MM.1S (cell line): ENCODE measurements around the gene RAX.

Experiments
- DNase-seq: peaks from one replicate; pipeline ENCODE4 v3.0.0-alpha.2; 2015
- H2AFZ ChIP-seq: fragments of 300-600 bp; sonication (generic); 2 replicates; pipeline ENCODE4 v1.6.0; 2016; ENCODE audit warnings: antibody characterized with exemption, low read length
- H3F3A ChIP-seq: fragments of 300-600 bp; sonication (generic); 2 replicates; pipeline ENCODE4 v1.6.1; 2016; ENCODE audit warnings: mild to moderate bottlenecking, antibody characterized with exemption, low read length, moderate library complexity, mixed read lengths; ENCODE audit not compliant: insufficient read depth
- H3K27ac ChIP-seq: fragments of 300-600 bp; sonication (generic); 2 replicates; pipeline ENCODE4 v1.5.1; 2016; ENCODE audit warnings: mild to moderate bottlenecking, low read length
- H3K27me3 ChIP-seq: fragments of 300-600 bp; sonication (generic); replicated peaks from 2 replicates; pipeline ENCODE4 v1.6.0; 2016; ENCODE audit warnings: low read length; ENCODE audit not compliant: insufficient read depth
- H3K36me3 ChIP-seq: fragments of 300-600 bp; sonication (generic); replicated peaks from 2 replicates; pipeline ENCODE4 v1.6.1; 2016; ENCODE audit warnings: mild to moderate bottlenecking, low read length, mixed read lengths; ENCODE audit not compliant: insufficient read depth
- H3K4me1 ChIP-seq: fragments of 300-600 bp; sonication (generic); 2 replicates; pipeline ENCODE4 v1.6.1; 2016; ENCODE audit warnings: low read length, mixed read lengths
- H3K4me2 ChIP-seq: fragments of 300-600 bp; sonication (generic); 2 replicates; pipeline ENCODE4 v1.6.0; 2016; ENCODE audit warnings: low read depth, low read length
- H3K4me3 ChIP-seq: fragments of 300-600 bp; sonication (generic); 2 replicates; pipeline ENCODE4 v1.5.1; 2016; ENCODE audit warnings: low read length, mixed read lengths
- H3K79me2 ChIP-seq: fragments of 300-600 bp; sonication (generic); 2 replicates; pipeline ENCODE4 v1.6.1; 2016; ENCODE audit warnings: mixed run types, low read length, mixed read lengths
- H3K9ac ChIP-seq: fragments of 300-600 bp; sonication (generic); 2 replicates; pipeline ENCODE4 v1.6.1; 2016; ENCODE audit warnings: low read length, mixed read lengths
- H3K9me2 ChIP-seq: fragments of 300-600 bp; sonication (generic); replicated peaks from 2 replicates; pipeline ENCODE4 v1.6.1; 2016; ENCODE audit warnings: mild to moderate bottlenecking, low read length, mixed read lengths; ENCODE audit not compliant: insufficient read depth
- H3K9me3 ChIP-seq: fragments of 300-600 bp; sonication (generic); replicated peaks from 2 replicates; pipeline ENCODE4 v1.6.1; 2016; ENCODE audit warnings: mild to moderate bottlenecking, low read length, mixed read lengths; ENCODE audit not compliant: insufficient read depth
- H4K20me1 ChIP-seq: fragments of 300-600 bp; sonication (generic); 2 replicates; pipeline ENCODE4 v1.6.1; 2016; ENCODE audit warnings: mild to moderate bottlenecking, low read length, moderate library complexity, mixed read lengths; ENCODE audit not compliant: insufficient read depth
- CTCF ChIP-seq: fragments of 300-600 bp; sonication (generic); IDR thresholded peaks from 2 replicates; pipeline ENCODE4 v1.5.1; 2016; ENCODE audit warnings: antibody characterized with exemption, low read length, mixed read lengths
- EZH2 ChIP-seq: fragments of 300-600 bp; sonication (generic); optimal IDR thresholded peaks from 2 replicates; pipeline ENCODE3; 2017; ENCODE audit warnings: low read depth, mild to moderate bottlenecking, antibody characterized with exemption, low read length, mixed read lengths
- EZH2phosphoT487 ChIP-seq: fragments of 300-600 bp; sonication (generic); IDR thresholded peaks from 2 replicates; pipeline ENCODE4 v1.6.1; 2018; ENCODE audit warnings: antibody characterized with exemption, low read length

RAX gene

DNA sequence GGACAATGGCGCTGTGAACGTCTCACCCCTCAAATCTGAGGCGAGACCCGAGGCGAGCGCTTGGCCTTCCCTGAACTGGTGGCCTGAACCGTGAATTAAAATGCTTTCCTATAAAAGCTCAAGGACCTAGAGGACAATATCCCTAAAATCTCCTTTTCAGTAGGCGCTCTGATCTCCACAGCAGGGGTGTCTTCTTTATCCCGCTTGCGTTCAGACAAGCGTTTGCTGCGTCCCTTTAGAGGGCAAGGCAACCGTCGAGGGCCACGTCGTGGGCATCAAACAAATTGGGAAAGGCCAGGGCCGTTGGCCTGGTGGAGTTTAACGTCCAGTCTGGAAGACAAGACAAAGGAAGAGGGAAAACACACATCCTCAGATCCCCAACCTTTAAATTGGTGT is 1.3 kb upstream of the RAX start:
- H3F3A ChIP-seq = no peaks in the 10 kb centered on the region
- no peaks in the 10 kb centered on the region for H3K9me3 ChIP-seq
- H3K27ac ChIP-seq = no peak overlapping the region
- no peak overlapping the region for H3K4me3 ChIP-seq
- no peak for DNase-seq
- H3K4me1 ChIP-seq = 0 out of 2 replicates have a peak, but pooled peaks cover 4% of the 10 kb centered on the region
- H3K9ac ChIP-seq = no peak overlapping the region
- H2AFZ ChIP-seq = no peak overlapping the region
- H3K36me3 ChIP-seq = no peaks in the 10 kb centered on the region
- H3K9me2 ChIP-seq = no peaks in the 10 kb centered on the region
- no peaks in the 10 kb centered on the region for H4K20me1 ChIP-seq
- TF ChIP-seq EZH2phosphoT487 (no peak), CTCF (no peak), EZH2 (no peak)
- H3K4me2 ChIP-seq = no peak overlapping the region
- H3K27me3 ChIP-seq = peaks cover 26% of the 10 kb centered on the region
- H3K79me2 ChIP-seq = no peaks in the 10 kb centered on the region

- H3F3A ChIP-seq = no peaks in the 10 kb centered on the region
- H3K9me3 ChIP-seq = no peaks in the 10 kb centered on the region
- no peaks in the 10 kb centered on the region for H3K79me2 ChIP-seq
- TF ChIP-seq EZH2 (no peak), CTCF (no peak), EZH2phosphoT487 (no peak)
- no peak overlapping the region for H3K27ac ChIP-seq
- no peaks in the 10 kb centered on the region for H3K36me3 ChIP-seq
- H3K9ac ChIP-seq = no peak overlapping the region
- no peak overlapping the region for H3K4me2 ChIP-seq
- no peaks in the 10 kb centered on the region for H4K20me1 ChIP-seq
- H3K9me2 ChIP-seq = no peaks in the 10 kb centered on the region
- H3K4me3 ChIP-seq = no peak overlapping the region
- no peak for DNase-seq
- H3K27me3 ChIP-seq = peaks cover 27% of the 10 kb centered on the region
- no peak overlapping the region for H2AFZ ChIP-seq
- H3K4me1 ChIP-seq = 0 out of 2 replicates have a peak, but pooled peaks cover 4% of the 10 kb centered on the region
Measured at GRCh38 chr18:59273759-59274532, 692 bp upstream of the RAX start.

DNA sequence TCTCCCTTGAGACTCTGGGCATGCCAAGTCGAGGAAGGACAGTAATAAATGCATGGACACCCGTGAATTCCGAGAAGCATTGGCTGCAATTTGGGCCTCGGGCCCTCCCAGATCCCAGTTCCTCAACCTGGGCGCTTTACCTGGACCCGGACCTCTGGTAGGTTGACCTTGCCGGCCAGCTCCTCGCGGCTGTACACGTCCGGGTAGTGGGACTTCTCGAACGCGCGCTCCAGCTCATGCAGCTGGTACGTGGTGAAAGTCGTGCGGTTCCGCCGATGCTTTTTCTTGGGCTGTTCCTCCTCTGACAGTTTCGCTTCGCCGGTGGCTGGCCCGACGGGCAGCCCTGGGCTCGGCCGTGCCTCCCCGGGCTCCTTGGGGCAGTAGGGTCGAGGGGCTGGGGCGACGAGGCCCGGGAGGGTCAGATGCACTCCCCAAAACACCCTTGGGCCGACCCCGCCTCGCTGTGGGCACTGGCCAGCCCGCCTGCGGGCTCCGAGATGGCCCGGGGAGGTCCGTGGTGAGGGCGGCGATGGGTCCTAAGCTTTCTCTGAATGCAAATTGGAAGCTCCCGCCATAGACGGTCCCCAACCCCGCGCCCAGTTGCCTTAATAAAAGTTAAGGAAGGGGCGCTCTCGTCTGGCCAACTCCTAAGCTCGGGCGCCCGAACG is 899 bp downstream of the RAX start:
- Histone ChIP-seq H2AFZ (0 out of 2 replicates have a peak overlapping the region, but pooled peaks have one; percentile 23), H3K9me2 (no peaks in the 10 kb centered on the region), H3K36me3 (no peaks in the 10 kb centered on the region), H3K27ac (no peak overlapping the region), H3K4me3 (peak overlapping the region; percentile 44), H3K4me1 (0 out of 2 replicates have a peak, but pooled peaks cover 4% of the 10 kb centered on the region), H3K27me3 (peaks cover 34% of the 10 kb centered on the region), H3F3A (no peaks in the 10 kb centered on the region), H3K9me3 (no peaks in the 10 kb centered on the region), H3K4me2 (peak overlapping the region; percentile 52), H3K9ac (no peak overlapping the region), H4K20me1 (no peaks in the 10 kb centered on the region), H3K79me2 (no peaks in the 10 kb centered on the region)
- DNase-seq = peak; percentile 17
- TF ChIP-seq EZH2phosphoT487 (no peak), EZH2 (no peak), CTCF (no peak)
